Measurements from ENCODE around the gene CD209. TPM values are rescaled to one million over a fixed set of nuclear protein-coding genes. Genes with fewer than 3 reads are reported as not detected.

Gene CD209
- total RNA-seq, 2 donors from 2014 or later = 6.8 to 14.2 TPM

DNA sequence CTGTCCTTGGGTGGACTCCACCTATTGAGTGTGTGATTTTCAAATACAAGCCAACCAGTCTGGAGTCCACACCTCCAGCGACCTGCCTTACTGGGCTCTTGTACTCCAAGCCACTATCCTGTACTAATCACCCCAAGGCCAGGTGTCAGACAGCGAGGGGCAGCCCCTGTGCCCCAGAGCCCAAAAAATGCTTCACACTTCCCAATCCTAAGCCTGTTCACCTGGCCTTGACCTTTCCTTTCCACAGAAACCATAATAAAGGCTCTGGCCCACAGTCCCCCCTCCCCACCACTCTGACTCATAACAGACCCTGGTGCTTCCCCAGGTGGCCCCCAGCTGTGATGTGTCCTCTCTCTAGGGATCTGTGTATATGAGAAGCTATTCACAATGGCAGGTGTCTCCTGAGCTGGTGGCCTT is 3.9 kb downstream of the CD209 start:
- Histone ChIP-seq H3K27me3 (replicated peaks; ENCODE audit: insufficient read depth) (no peaks in the 10 kb centered on the region), H3K27ac (no peak overlapping the region), H3K4me3 (no peak overlapping the region), H3K4me1 (ENCODE audit: control insufficient read depth in 1 of 2, low read depth in 2 of 2) (no peaks in the 10 kb centered on the region), H3K9me3 (no peaks in the 10 kb centered on the region), H3K36me3 (no peaks in the 10 kb centered on the region)
- no peak for DNase-seq (ENCODE audit: low spot score)
- TF ChIP-seq, protein P1, sequence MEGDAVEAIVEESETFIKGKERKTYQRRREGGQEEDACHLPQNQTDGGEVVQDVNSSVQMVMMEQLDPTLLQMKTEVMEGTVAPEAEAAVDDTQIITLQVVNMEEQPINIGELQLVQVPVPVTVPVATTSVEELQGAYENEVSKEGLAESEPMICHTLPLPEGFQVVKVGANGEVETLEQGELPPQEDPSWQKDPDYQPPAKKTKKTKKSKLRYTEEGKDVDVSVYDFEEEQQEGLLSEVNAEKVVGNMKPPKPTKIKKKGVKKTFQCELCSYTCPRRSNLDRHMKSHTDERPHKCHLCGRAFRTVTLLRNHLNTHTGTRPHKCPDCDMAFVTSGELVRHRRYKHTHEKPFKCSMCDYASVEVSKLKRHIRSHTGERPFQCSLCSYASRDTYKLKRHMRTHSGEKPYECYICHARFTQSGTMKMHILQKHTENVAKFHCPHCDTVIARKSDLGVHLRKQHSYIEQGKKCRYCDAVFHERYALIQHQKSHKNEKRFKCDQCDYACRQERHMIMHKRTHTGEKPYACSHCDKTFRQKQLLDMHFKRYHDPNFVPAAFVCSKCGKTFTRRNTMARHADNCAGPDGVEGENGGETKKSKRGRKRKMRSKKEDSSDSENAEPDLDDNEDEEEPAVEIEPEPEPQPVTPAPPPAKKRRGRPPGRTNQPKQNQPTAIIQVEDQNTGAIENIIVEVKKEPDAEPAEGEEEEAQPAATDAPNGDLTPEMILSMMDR (IDR thresholded peaks at IDR 0.05) = no peak
- no peak for ATAC-seq (ENCODE audit: insufficient number of reproducible peaks, low FRiP score, low read depth)

DNA sequence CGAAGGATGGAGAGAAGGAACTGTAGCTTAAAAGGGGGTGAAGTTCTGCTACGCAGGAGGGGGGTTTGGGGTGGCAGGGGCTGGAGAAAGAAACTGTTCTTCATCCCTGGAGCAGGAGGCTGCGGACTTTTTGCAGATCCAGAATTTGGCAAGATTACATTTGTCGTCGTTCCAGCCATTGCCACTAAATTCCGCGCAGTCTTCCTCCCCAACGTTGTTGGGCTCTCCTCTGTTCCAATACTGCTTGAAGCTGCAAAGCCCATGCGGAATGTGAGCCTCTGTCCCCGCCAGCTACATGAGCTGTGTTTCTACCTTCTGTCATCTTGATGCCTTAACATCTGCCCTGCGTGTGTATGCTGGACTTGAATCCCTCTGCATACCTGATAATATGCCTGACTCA is 4.3 kb downstream of the CD209 start:
- Histone ChIP-seq H3K27me3 (replicated peaks; ENCODE audit: insufficient read depth) (no peaks in the 10 kb centered on the region), H3K27ac (no peak overlapping the region), H3K4me1 (ENCODE audit: control insufficient read depth in 1 of 2, low read depth in 2 of 2) (no peaks in the 10 kb centered on the region), H3K36me3 (no peaks in the 10 kb centered on the region), H3K4me3 (no peak overlapping the region), H3K9me3 (no peaks in the 10 kb centered on the region)
- ATAC-seq (ENCODE audit: insufficient number of reproducible peaks, low FRiP score, low read depth) (no peak), DNase-seq (ENCODE audit: low spot score) (no peak)
- TF ChIP-seq, protein P1 (IDR thresholded peaks at IDR 0.05) = no peak

DNA sequence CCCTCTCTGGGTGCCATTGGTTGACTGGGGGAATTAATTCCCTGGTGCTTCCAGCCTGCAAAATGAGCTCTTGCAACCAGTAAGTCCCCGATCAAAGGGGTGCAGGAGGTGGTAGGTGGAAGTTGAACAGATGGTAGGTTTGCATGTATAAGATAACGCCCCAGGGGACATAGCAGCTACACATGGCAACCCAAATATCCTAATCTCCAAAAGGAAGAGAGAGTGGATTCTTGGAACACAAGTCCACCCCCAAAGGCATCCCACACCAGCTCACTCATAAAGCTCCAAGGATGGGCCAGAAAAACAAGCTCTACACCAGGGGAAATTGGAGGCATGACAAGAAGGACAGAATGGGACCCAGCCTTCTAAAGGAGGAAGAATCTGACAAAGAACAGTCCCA is 4.8 kb downstream of the CD209 start:
- Histone ChIP-seq H3K4me1 (ENCODE audit: control insufficient read depth in 1 of 2, low read depth in 2 of 2) (no peaks in the 10 kb centered on the region), H3K9me3 (no peaks in the 10 kb centered on the region), H3K27ac (no peak overlapping the region), H3K36me3 (no peaks in the 10 kb centered on the region), H3K4me3 (no peak overlapping the region), H3K27me3 (replicated peaks; ENCODE audit: insufficient read depth) (no peaks in the 10 kb centered on the region)
- no peak for ATAC-seq (ENCODE audit: insufficient number of reproducible peaks, low FRiP score, low read depth)
- DNase-seq (ENCODE audit: low spot score) = no peak
- TF ChIP-seq, protein P1 (IDR thresholded peaks at IDR 0.05) = no peak

DNA sequence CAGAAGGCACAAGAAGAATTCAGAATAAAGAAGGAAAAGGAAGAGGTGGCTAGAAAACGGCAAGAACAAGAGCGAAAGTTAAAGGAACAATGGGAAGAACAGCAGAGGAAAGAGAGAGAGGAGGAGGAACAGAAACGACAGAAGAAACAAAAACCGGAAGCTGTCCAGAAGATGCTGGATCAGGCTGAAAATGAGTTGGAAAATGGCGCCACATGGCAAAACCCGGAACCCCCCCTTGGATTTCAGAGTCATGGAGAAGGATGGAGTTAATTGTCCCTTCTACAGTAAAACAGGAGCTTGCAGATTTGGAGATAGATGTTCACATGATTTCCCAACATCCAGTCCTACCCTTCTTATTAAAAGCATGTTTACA is 6.7 kb downstream of the CD209 start:
- Histone ChIP-seq H3K27me3 (replicated peaks; ENCODE audit: insufficient read depth) (no peaks in the 10 kb centered on the region), H3K36me3 (no peaks in the 10 kb centered on the region), H3K27ac (no peak overlapping the region), H3K4me1 (ENCODE audit: control insufficient read depth in 1 of 2, low read depth in 2 of 2) (no peaks in the 10 kb centered on the region), H3K9me3 (no peaks in the 10 kb centered on the region), H3K4me3 (peak overlapping the region; percentile 20)
- DNase-seq (ENCODE audit: low spot score) (no peak), ATAC-seq (ENCODE audit: insufficient number of reproducible peaks, low FRiP score, low read depth) (no peak)
- TF ChIP-seq, protein P1 (IDR thresholded peaks at IDR 0.05) = no peak

DNA sequence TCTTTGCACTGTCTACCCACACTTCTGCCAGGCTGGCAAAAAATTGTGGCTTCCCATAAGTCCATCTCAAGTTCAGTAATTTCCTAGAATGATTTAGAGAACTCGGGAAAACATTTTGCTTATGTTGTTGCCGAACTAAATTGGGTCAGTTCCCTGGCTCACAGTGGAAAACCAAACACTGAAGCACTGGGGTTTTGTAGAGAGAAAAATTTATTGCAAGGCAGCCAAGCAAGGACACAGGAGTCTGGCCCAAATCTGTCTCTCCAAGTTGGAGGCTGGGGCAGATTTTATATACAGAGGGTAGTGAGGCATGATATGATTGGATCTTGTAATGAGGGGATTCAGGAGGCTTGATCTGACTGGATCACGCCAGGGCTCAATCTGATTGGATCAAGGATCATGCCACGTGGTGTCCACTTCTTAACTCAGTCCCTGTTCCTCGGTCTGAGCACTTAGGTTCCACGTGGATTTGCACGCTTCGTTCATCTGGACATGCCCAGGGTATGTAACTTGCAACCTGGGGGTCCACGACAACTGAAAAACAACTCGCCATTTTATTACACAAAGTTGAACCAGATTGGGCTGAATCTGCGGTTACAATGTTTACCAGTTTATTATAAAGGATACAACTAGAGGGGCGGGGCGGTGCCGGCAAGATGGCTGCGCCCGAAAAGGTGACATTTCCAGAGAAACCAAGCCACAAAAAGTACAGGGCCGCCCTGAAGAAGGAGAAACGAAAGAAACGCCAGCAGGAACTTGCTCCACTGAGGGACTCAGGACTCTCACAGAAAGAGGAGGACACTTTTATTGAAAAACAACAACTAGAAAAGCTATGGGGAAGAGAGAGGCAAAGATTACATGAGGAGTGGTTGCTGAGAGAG is 7.3 kb downstream of the CD209 start:
- TF ChIP-seq, protein P1 (IDR thresholded peaks at IDR 0.05) = no peak
- no peak for ATAC-seq (ENCODE audit: insufficient number of reproducible peaks, low FRiP score, low read depth)
- H3K27me3 ChIP-seq (replicated peaks; ENCODE audit: insufficient read depth) = no peaks in the 10 kb centered on the region
- DNase-seq (ENCODE audit: low spot score) = no peak
- H3K9me3 ChIP-seq = no peaks in the 10 kb centered on the region
- H3K4me1 ChIP-seq (ENCODE audit: control insufficient read depth in 1 of 2, low read depth in 2 of 2) = no peaks in the 10 kb centered on the region
- no peak overlapping the region for H3K27ac ChIP-seq
- peak overlapping the region; percentile 20 for H3K4me3 ChIP-seq
- no peaks in the 10 kb centered on the region for H3K36me3 ChIP-seq
